Measurements from ENCODE around the gene MYO1E.
A peak's percentile ranks its signal among the peaks of the same experiment; 100 is the strongest.
"Not testable (repeated sequence)": the region's sequence is repeated elsewhere in the genome, so short reads cannot be mapped to it uniquely, and the experiment has no call there.

MYO1E gene

GRCh38 chr15:59347915-59348314 lies 24.8 kb downstream of the MYO1E start:
- DNase-seq: no peak

DNA sequence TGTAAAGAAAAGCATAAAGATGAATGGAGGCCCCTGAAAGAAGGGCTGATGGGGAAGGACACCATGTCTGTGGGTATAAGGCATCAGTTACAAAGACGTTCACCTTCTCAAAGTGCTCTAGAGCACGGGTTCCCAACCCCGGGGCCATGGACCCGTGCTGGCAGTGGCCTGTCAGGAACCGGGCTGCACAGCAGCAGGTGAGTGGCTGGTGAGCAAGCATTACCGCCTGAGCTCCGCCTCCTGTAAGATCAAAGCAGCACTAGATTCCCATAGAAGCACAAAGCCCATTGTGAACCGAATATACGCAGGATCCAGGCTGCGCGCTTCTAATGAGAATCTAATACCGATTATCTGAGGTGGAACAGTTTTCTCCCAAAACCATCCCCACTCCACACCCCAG lies 25.7 kb downstream of the MYO1E start:
- no peak for DNase-seq

- DNase-seq: no peak
Observed at GRCh38 chr15:59345326-59345725, 27.3 kb downstream of the MYO1E start.

GRCh38 chr15:59344311-59344710 lies 28.4 kb downstream of the MYO1E start:
- no peak for DNase-seq

DNA sequence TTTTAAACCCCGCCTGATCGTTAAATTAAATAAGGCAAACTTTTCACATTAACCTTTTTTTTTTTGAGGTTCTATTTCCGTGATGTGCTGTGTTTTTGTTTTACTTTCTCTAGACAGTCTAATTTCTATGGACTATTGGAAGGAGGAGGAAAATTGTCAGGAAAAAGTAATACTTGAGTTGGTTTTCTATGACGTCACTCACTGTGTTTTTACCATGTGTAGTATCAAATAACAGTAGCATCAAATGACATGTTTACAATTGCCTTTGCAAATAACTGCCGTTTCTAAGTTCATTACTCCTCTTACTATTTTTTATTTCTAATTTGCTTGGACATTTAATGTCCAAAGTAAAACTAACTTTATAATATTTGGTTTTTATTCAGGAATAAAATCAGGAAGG lies 32.3 kb downstream of the MYO1E start:
- DNase-seq: no peak

GRCh38 chr15:59339252-59339672 lies 33.4 kb downstream of the MYO1E start:
- peak in 1 of 2 donors; percentile 30 for DNase-seq

GRCh38 chr15:59338414-59338813 lies 34.3 kb downstream of the MYO1E start:
- DNase-seq: no peak

DNA sequence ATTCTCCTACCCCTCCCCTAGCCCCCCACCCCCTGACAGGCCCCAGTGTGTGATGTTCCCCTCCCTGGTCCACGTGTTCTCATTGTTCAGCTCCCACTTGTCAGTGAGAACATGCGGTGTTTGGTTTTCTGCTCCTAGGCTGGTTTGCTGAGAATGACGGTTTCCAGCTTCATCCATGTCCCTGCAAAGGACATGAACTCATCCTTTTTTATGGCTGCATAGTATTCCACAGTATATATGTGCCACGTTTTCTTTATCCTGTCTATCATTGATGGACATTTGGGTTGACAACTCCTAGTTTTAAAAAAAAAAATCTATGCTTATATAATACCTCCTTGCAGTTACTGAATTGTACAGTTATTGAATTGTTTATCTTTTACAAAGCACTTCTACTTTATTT lies 35.9 kb downstream of the MYO1E start:
- not testable (repeated sequence) for DNase-seq

GRCh38 chr15:59335207-59335786 lies 37.4 kb downstream of the MYO1E start:
- DNase-seq: no peak

DNA sequence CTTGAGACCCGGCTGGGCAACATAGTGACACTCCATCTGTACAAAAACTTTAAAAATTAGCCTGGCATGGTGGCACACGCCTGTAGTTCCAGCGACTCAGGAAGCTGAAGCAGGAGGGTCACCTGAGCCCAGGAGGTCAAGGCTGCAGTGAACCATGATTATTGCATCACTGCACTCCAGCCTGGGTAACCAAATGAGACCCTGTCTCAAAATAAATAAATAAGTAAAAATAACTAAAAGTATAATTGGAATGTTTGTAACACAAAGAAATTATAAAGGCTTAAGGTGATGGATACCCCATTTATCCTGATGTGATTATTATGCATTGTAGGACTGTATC lies 38.6 kb downstream of the MYO1E start:
- no peak for DNase-seq

DNA sequence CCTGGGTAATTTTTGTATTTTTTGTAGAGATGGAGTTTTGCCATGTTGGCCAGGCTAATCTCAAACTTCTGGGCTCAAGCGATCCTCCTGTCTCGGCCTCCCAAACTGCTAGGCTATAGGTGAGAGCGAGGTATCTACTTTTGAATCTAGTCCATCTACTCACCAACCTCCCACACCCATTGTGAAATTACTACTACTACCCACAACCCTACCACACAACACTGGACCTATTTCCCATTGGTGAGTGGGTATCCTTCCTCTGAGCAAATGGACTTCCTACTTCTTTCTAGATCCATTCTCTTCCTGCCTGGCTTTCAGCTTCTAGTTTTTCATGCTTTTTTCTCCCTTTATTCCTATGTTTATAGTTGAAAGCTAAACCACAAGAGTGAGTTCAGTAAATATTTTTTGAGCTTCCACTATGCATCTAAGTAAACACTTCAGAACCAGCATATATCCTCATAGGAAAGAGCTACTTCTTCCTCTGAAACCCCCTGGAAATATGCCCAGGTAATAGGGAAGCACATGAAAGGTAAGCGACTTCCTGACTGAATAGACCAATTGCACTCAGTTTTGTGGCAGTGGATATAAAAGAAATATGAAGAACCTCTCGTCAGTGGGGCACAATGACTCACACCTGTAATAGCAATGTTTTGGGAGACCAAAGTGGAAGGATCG lies 39.1 kb downstream of the MYO1E start:
- no peak for DNase-seq

DNA sequence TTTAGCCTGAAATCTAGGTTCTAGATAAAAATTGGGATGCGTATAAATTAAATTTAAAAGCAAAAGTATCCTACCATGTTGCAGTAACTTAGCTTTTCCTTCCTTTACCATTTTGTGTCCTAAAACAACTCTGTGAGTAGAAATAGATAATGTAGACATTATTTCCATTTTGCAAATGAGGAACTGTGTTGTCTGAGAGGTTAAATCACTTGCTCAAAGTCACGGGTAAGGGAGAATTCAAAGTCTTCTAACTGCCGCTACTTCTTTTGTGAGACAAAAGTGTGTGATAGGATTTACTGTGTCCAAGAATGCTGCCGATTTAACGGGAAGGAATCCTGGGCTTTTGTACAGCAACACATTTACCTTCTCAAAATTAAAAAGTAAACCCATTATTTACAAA lies 40.7 kb downstream of the MYO1E start:
- no peak for DNase-seq

- DNase-seq: no peak
Observed at GRCh38 chr15:59330649-59331048, 42.0 kb downstream of the MYO1E start.

GRCh38 chr15:59329570-59330350 lies 42.9 kb downstream of the MYO1E start:
- DNase-seq: no peak

GRCh38 chr15:59329091-59329490 lies 43.6 kb downstream of the MYO1E start:
- DNase-seq: no peak

GRCh38 chr15:59327942-59328341 lies 44.7 kb downstream of the MYO1E start:
- no peak for DNase-seq

DNA sequence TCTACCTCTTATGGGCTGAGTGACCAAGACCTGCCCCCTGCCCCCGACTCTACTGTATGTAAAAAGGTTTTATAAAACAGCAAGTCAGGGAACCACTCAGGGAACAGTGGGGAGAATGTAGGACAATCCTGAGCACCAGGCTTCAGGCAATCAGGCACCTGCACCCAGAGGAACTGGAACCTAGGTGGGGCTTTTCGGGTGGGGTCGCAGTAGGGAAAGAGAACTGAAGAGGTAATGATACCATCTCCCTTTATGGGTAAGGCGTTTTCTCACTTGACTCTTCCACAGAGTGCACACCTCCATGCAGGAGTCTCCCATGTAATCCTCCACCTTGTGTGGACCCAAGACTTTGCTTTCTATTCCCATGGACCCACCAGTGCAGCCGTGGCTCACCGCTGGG lies 45.8 kb downstream of the MYO1E start:
- no peak for DNase-seq

DNA sequence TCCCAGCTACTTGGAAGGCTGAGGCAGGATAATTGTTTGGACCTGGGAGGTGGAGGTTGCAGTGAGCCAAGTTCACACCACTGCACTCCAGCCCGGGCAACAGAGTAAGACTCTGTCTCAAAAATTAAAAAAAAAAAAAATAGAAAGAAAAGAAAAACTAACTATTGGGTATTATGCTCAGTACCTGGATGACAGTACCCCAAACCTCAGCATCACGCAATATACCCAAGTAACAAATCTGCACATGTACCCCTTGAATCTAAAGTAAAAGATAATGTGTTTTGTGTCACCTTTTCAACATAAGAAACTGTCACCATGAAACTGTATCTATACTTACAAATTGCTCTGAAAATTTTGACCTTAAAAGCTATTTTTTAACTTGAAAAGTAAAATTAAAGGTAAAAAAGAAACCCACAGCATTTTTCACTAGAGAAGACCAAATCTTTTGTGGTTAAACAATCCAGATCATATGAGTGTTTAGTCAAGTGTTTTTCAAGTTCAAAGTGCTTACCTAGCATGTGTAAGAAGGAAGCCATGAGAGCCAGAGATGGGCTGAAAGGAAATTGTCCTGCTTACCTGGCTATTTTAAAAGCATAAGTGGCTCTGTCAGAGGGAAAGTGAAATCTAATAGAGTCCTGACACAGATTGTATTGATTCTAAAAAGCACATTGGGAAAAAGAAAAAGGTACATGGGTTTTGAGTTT lies 50.5 kb downstream of the MYO1E start:
- no peak for DNase-seq

DNA sequence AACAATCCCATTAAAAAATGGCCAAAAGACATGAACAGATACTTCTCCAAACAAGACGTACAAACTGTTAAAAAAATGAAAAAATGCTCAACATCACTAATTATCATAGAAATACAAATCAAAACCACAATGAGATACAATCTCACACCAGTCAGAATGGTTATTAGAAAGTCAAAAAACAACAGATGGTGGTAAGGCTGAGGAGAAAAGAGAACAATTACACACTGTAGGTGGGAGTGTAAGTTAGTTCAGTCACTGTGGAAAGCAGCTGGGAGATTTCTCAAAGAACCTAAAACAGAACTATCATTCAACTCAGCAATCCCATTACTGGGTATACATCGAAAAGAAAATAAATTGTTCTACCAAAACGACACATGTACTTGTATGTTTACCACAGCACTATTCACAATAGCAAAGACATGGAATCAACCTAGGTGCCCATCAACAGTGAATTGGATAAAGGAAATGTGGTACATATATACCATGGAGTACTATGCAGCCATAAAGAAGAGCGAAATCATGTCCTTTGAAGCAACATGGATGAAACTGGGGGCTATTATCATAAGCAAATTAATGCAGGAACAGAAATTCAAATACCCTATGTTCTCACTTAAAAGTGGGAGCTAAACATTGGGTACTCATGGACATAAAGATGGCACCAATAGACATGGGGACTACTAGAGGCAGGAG lies 51.5 kb downstream of the MYO1E start:
- DNase-seq: no peak

DNA sequence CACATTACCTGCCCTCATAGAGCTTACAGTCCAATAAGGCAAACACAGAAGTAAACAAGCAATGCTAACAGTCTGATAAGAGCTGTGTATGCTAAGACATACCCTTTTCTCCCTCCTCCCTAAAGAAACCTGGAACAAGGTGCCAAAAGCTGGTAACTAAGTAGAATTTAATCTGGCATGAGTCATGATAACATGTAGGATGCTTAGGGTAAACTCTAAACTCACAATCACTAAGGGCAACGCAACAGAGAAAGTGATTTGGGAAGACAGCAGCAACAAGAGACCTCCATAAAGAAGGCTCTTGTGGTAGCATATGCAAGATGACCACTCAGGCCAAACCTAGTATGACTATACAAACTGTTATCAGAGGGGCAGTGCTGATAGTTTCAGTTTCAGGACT lies 55.5 kb downstream of the MYO1E start:
- no peak for DNase-seq

GRCh38 chr15:59315914-59316451 lies 56.7 kb downstream of the MYO1E start:
- peak in 1 of 2 donors; percentile 13 for DNase-seq

DNA sequence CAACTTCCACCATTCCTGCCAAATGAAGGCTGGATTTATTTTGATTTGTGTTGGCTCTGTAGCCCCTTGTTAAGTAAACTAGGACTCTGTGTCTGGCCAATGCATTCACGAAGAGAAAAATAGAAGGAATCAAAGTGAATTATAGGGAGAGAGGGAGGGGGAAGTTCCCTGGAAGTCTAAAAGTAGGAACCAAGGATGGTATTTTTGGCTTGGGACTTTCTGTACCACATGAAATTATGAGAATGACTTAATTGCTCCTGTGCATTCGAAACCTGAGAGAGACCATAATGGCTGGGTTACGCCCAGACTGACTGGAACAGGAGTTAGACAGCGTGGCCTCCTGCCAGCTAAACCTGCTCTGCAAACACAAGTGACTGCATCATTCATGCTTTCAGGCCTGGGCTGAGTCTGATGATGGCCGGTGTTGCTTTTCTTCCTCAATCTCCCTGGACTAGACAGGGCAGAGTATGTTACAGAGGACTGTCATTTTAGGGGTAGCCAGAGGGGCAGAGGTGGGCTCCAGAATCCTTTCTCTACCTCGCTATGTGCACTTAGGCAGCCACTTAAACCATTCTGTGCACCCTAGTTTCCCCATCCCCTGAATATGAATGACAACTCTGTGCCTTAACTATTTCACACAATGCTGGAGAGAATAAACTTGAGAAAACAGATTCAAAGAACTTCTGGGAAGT lies 58.9 kb downstream of the MYO1E start:
- no peak for DNase-seq

All from hippocampal formation (tissue), 2 donors.